Measurements from ENCODE around the gene PIP4K2C. TPM values are rescaled to one million over a fixed set of nuclear protein-coding genes. Genes with fewer than 3 reads are reported as not detected.
"Not testable (repeated sequence)": the region's sequence is repeated elsewhere in the genome, so short reads cannot be mapped to it uniquely, and the experiment has no call there.

The PIP4K2C gene
- total RNA-seq, 2 experiments from 2014 or later, result 17.8 to 20.6 TPM

DNA sequence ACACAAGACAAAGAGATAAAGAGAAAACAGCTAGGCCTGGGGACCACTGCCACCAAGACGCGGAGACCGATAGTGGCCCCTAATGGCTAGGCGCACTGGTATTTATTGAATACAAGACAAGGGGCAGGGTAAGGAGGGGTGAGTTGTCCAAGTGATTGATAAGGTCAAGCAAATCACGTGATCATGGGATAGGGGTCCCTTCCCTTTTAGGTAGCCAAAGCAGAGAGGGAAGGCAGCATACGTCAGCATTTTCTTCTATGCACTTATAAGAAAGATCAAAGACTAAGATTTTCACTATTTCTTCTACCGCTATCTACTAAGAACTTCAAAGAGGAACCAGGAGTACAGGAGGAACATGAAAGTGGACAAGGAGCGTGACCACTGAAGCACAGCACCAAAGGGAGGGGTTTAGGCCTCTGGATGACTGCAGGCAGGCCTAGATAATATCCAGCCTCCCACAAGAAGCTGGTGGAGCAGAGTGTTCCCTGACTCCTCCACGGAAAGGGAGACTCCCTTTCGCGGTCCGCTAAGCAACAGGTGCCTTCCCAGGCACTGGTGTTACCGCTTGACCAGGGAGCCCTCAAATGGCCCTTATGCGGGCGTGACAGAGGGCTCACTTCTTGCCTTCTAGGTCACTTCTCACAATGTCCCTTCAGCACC, 1.9 kb upstream of the PIP4K2C start:
- peaks cover 21% of the 10 kb centered on the region for H3K4me1 Mint-ChIP-seq (ENCODE audit: low read depth)
- H3K9me3 Mint-ChIP-seq; DNase-seq; intact Hi-C loops (cut with micrococcal nuclease); H3K27ac Mint-ChIP-seq; H3K4me3 Mint-ChIP-seq; H3K27me3 Mint-ChIP-seq; H3K36me3 Mint-ChIP-seq: not testable (repeated sequence)
- ChIA-PET CTCF (interaction anchor here (2.4 kb wide), 1 partner anchor 33 kb away, joined by 5 read pairs; no protein-coding TSS in a partner anchor), POLR2A (interaction anchor here (0.7 kb wide), 1 partner anchor 37 kb away, joined by 3 read pairs; no protein-coding TSS in a partner anchor)

DNA sequence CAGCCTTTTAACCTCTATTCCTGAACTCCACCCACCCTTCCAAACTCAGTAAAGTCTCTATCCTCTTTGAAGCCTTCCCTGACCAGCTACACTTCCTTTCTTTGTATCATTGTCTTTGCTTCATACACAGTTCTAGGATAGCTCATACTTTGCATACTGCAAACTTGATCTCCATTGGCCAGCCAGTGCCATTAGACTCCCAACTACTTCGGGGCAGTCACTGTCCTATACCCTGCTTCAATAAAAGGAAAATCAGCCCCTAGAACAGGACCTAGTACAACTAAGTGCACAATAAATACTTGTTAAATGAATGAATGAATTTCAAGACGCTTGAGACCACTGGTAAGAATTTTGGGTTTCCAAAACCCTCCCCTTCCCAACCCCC, 521 bp upstream of the PIP4K2C start:
- Mint-ChIP-seq H3K4me1 (ENCODE audit: low read depth) (peaks cover 21% of the 10 kb centered on the region), H3K36me3 (peaks cover 5% of the 10 kb centered on the region), H3K27ac (peak overlapping the region; percentile 38), H3K27me3 (no peaks in the 10 kb centered on the region), H3K4me3 (peak overlapping the region; percentile 84), H3K9me3 (no peaks in the 10 kb centered on the region)
- ChIA-PET CTCF (interaction anchor here (1.0 kb wide), 2 partner anchors 37 to 43 kb away, joined by 4 read pairs; partner anchors contain the start of gene B4GALNT1), POLR2A (interaction anchor here (0.6 to 3.1 kb wide), 5 partner anchors 10 to 103 kb away, joined by 3 to 11 read pairs (median 3); partner anchors contain the start of gene OS9)
- intact Hi-C loops (cut with micrococcal nuclease), result loop anchor here (2.0 kb wide), 3 partner anchors 14 to 44 kb away; partner anchors contain the start of genes DCTN2 and DTX3
- DNase-seq, result no peak

DNA sequence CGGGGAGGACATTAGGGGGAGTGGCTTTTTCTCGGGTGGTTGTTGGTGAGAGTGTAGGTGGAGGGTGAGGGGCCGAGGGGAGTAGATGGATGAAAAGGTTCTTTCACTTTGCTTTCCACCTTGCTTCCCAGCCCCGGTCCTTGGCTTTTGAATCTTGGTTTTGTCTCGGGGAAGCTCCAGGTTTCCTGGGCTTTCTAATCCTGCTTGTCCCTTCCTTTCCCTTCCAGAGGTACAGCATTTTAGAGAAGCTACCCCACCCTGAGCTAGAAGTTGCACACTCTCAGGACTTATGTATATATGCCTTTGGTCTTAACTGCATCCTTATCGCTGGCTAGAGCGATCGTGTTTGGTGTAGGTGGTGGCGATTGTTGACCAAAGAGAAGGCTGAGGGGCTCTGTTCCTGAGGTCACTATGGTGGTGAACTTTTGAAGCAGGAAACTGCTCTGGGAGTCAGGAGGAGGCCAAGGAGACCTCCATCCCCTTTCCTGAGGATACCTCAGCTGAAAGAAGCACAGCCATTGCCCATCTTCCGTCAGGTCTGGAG, 862 bp downstream of the PIP4K2C start:
- peak overlapping the region; percentile 70 for H3K27ac Mint-ChIP-seq
- H3K9me3 Mint-ChIP-seq, result no peaks in the 10 kb centered on the region

DNA sequence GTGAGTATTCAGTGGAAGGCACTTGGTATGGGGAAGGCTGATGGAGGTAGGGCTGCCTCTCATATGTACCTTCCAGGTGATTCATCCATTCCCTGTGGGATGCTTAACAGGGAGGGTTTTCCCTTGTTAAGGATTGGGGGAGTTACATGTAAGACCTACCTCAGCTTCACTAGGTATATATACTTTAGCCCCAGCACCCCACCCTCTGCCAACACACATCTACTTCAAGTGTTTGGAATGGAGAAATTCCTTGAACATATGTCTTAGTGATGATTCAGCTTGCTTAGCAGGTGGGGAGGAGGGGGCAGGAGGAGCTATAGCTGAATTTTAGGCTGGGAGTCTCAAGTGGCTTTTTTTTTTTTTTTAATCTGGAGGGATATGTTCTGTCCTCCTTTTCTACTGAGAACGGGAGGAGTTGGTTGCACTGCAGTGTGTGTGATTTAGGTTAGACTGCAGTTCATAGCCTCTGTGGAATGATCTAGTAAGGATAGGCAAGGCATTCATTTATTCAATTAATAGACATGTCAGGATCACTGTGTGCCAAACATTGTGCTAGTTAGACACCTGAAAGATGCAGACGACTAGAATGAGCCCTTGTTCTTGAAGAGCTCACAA, 1.7 kb downstream of the PIP4K2C start:
- intact Hi-C loops (cut with micrococcal nuclease), result no loop called here
- ChIA-PET POLR2A (interaction anchor here (3.1 kb wide), 1 partner anchor 13 kb away, joined by 11 read pairs; no protein-coding TSS in a partner anchor), CTCF (interaction anchor here (0.6 to 3.7 kb wide), 6 partner anchors 10 to 66 kb away, joined by 3 to 44 read pairs (median 4); partner anchors contain the start of genes B4GALNT1 and DCTN2)
- Mint-ChIP-seq H3K36me3 (peaks cover 10% of the 10 kb centered on the region), H3K4me1 (ENCODE audit: low read depth) (peaks cover 21% of the 10 kb centered on the region), H3K27me3 (no peaks in the 10 kb centered on the region), H3K9me3 (no peaks in the 10 kb centered on the region), H3K27ac (no peak overlapping the region), H3K4me3 (peak overlapping the region; percentile 84)
- no peak for DNase-seq

More for the DNA sequence above, 862 bp downstream of the PIP4K2C start:
- H3K4me1 Mint-ChIP-seq (ENCODE audit: low read depth), result peaks cover 21% of the 10 kb centered on the region
- peaks cover 7% of the 10 kb centered on the region for H3K36me3 Mint-ChIP-seq
- DNase-seq, result no peak
- intact Hi-C loops (cut with micrococcal nuclease), result loop anchor here (1.0 to 2.0 kb wide), 4 partner anchors 13 to 152 kb away; partner anchors contain the start of genes DCTN2 and DTX3
- POLR2A ChIA-PET, result interaction anchor here (1.0 to 3.1 kb wide), 4 partner anchors 8 to 69 kb away, joined by 3 to 11 read pairs (median 4); partner anchors contain the start of gene DCTN2
- H3K27me3 Mint-ChIP-seq, result no peaks in the 10 kb centered on the region
- H3K4me3 Mint-ChIP-seq, result peak overlapping the region; percentile 84
- CTCF ChIA-PET, result interaction anchor here (0.9 to 3.7 kb wide), 8 partner anchors 10 to 45 kb away, joined by 3 to 44 read pairs (median 3); partner anchors contain the start of genes ARHGEF25, B4GALNT1 and DCTN2

DNA sequence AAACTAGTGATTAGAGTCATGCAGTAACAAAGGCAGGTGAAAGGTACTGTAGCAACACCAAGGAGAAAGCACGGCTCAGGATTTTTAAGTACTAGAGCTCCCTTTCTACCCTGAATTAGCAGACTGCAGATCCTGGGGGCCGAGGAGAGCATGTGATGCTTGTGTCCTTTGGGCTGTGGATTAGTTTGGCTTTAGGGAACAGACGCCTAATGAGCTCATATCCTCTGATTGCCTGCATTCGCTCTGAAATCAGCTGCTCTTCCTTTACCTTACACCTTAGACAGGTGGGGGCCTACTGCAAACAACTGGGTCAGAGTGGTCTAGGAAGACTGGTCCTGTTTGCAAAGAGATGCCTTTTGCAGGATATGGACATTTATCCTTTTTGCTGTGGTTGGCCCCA, 2.2 kb downstream of the PIP4K2C start:
- H3K4me3 Mint-ChIP-seq, result no peak overlapping the region

DNA sequence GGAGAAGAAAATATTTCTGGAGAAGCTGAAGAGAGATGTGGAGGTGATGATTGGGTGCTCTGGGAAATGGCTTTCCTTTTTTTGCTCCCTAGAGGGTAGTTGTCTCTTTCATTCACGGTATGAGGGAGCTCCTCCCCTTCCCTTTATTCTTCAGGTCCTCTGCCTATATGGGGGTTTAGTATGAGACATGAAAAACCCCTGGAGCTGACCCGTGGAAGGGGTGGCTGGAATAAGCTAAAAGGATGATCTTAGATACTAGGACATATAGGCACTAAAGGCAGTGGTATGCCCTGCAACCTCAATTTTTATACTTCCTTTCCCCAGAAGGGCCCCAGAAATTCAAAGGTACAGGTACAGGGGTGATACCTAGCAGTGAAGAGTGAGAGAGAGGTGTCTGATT, 9.4 kb downstream of the PIP4K2C start:
- H3K27ac Mint-ChIP-seq, result no peak overlapping the region
- peaks cover 18% of the 10 kb centered on the region for H3K4me1 Mint-ChIP-seq (ENCODE audit: low read depth)
- intact Hi-C loops (cut with micrococcal nuclease), result no loop called here
- H3K4me3 Mint-ChIP-seq, result no peak overlapping the region
- no peaks in the 10 kb centered on the region for H3K27me3 Mint-ChIP-seq
- DNase-seq, result no peak
- no peaks in the 10 kb centered on the region for H3K9me3 Mint-ChIP-seq
- CTCF ChIA-PET, result interaction anchor here (1.4 to 2.7 kb wide), 2 partner anchors 16 to 19 kb away, joined by 4 to 19 read pairs; no protein-coding TSS in a partner anchor
- peaks cover 27% of the 10 kb centered on the region for H3K36me3 Mint-ChIP-seq
- POLR2A ChIA-PET, result interaction anchor here (1.4 kb wide), 1 partner anchor 9 kb away, joined by 4 read pairs; the partner anchor contains the start of gene PIP4K2C

More for the DNA sequence above, 2.2 kb downstream of the PIP4K2C start:
- DNase-seq, result no peak
- intact Hi-C loops (cut with micrococcal nuclease), result no loop called here
- ChIA-PET CTCF (interaction anchor here (0.6 to 3.7 kb wide), 7 partner anchors 11 to 66 kb away, joined by 3 to 44 read pairs (median 4); partner anchors contain the start of genes B4GALNT1 and DCTN2), POLR2A (interaction anchor here (0.9 to 3.1 kb wide), 2 partner anchors 11 to 12 kb away, joined by 3 to 11 read pairs; no protein-coding TSS in a partner anchor)
- H3K27me3 Mint-ChIP-seq, result no peaks in the 10 kb centered on the region
- H3K9me3 Mint-ChIP-seq, result no peaks in the 10 kb centered on the region
- H3K4me1 Mint-ChIP-seq (ENCODE audit: low read depth), result peaks cover 21% of the 10 kb centered on the region
- no peak overlapping the region for H3K27ac Mint-ChIP-seq
- peaks cover 12% of the 10 kb centered on the region for H3K36me3 Mint-ChIP-seq

DNA sequence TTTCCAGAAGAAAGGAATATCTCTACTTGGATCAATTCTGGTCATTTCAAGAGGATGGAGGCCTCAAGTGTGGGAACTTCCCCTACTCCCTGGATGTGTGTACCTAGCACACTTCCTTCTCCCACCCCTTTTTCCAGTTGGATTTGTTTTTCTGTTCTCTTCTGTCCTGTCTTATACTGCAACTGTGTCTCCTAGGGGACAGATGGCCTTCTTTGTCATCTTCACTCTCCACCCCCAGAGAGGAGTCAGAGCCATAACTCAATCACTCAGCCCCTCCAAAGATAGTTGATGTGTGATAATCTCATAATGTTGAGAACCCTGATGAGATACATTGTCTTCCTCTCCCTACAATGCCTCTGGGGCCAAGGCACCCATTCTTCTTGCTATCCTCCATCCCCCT, 11.6 kb downstream of the PIP4K2C start:
- DNase-seq, result no peak
- ChIA-PET POLR2A (interaction anchor here (0.7 to 0.9 kb wide), 2 partner anchors 9 to 332 kb away, joined by 3 read pairs; partner anchors contain the start of gene ARHGEF25), CTCF (no interaction called here)
- H3K9me3 Mint-ChIP-seq, result no peaks in the 10 kb centered on the region
- H3K36me3 Mint-ChIP-seq, result peaks cover 22% of the 10 kb centered on the region
- H3K4me1 Mint-ChIP-seq (ENCODE audit: low read depth), result peaks cover 22% of the 10 kb centered on the region
- intact Hi-C loops (cut with micrococcal nuclease), result no loop called here
- no peak overlapping the region for H3K27ac Mint-ChIP-seq
- H3K4me3 Mint-ChIP-seq, result no peak overlapping the region
- no peaks in the 10 kb centered on the region for H3K27me3 Mint-ChIP-seq

DNA sequence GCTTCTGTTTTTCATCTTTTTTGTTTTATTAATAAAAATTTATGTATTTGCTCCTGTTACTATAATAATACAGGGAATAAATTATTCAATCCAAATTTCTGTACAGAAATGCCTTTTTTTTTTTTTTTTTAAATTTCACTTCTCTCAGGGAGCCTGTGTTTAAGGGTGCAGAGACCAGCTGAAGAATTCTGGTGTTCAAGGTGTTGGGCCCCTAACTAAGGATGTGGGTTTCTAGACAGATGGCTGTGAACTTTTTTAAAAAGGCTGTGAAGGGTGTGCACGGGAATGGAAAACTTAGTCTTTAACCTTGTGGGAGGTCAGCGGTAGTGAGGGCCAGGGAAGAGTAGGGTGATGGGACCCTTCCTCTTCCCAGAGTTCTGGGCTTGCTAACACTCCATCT, 12.3 kb downstream of the PIP4K2C start:
- H3K4me1 Mint-ChIP-seq (ENCODE audit: low read depth), result peaks cover 22% of the 10 kb centered on the region
- H3K36me3 Mint-ChIP-seq, result peaks cover 21% of the 10 kb centered on the region
- intact Hi-C loops (cut with micrococcal nuclease), result no loop called here
- ChIA-PET CTCF (interaction anchor here (1.5 kb wide), 1 partner anchor 20 kb away, joined by 4 read pairs; no protein-coding TSS in a partner anchor), POLR2A (interaction anchor here (0.6 to 1.3 kb wide), 5 partner anchors 8 to 333 kb away, joined by 3 read pairs; partner anchors contain the start of gene ARHGEF25)
- DNase-seq, result no peak
- no peak overlapping the region for H3K27ac Mint-ChIP-seq
- H3K27me3 Mint-ChIP-seq, result no peaks in the 10 kb centered on the region
- peak overlapping the region; percentile 74 for H3K4me3 Mint-ChIP-seq
- H3K9me3 Mint-ChIP-seq, result no peaks in the 10 kb centered on the region

DNA sequence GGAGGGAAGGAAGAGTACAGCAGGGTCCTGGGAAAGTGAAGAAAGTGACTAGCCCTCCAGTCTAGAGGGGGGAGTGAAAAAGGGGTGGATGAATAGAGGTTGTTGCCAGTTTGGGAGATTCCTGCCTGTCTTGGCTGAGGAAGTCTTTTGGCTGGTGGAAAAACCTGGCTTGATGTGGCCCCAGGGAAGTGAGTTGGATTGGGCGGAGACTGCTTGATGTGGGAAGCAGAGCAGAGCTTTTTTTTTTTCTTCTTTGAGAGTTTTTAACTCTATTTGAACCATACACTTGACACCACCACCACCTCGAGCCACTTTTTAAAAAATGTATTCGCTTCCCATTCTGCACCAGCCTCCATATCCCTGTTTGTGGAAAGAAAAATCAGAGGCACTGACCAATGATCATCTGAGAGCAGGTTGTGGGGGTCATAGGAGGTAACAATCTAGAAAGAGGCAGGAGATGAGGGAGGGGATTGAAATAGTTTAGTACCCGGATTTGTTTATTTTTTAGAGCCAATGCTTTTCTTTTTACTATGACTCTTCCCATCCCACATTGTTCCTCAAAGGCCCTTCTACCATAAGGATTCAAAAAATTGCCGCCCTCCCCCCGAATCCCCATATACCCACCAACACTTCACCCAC, 12.9 kb downstream of the PIP4K2C start:
- peaks cover 19% of the 10 kb centered on the region for H3K36me3 Mint-ChIP-seq
- peaks cover 22% of the 10 kb centered on the region for H3K4me1 Mint-ChIP-seq (ENCODE audit: low read depth)
- no peaks in the 10 kb centered on the region for H3K27me3 Mint-ChIP-seq
- no peak for DNase-seq
- ChIA-PET POLR2A (interaction anchor here (0.6 to 1.3 kb wide), 4 partner anchors 10 to 148 kb away, joined by 3 read pairs; partner anchors contain the start of gene CDK4), CTCF (interaction anchor here (1.5 kb wide), 1 partner anchor 21 kb away, joined by 4 read pairs; no protein-coding TSS in a partner anchor)
- H3K4me3 Mint-ChIP-seq, result peak overlapping the region; percentile 74
- peak overlapping the region; percentile 49 for H3K27ac Mint-ChIP-seq
- intact Hi-C loops (cut with micrococcal nuclease), result loop anchor here (2.0 kb wide), 1 partner anchor 13 kb away; the partner anchor contains the start of gene PIP4K2C
- H3K9me3 Mint-ChIP-seq, result no peaks in the 10 kb centered on the region

DNA sequence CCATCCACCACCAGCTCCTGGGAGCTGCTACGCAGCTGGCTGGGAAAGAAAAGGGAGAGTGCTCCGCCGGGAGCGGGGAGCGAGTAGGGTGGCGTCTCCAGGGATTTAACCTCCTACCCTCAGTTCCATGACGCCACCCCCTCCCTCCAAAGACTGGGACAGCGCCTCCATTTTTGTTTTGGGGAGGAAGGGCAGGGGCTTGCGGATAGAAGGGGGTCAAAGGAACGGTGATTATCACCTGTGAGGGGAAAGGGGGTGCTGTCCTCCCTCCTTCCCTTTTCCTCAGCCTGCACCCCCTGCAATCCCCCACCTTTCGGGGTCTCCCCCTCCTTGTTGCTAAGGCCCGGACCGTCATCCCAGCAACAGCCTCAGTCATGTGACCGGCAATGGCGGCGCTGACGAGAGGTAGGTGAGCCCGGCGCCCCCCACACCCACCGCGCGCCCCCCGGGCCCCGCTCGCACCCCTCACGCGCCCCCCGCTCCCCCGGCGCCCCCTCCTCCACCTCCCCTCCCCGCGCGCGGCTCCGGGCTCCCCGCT, 13.5 kb downstream of the PIP4K2C start, which contains the start of gene DTX3:
Gene DTX3 (plus strand): TSS at position 371 of the 538 bp plus-strand sequence. CDS start 1,694 bp downstream, outside the sequence.
- Mint-ChIP-seq H3K4me1 (ENCODE audit: low read depth) (peaks cover 22% of the 10 kb centered on the region), H3K4me3 (peak within 1 kb of the TSS; percentile 74), H3K27me3 (no peaks in the 10 kb centered on the region), H3K27ac (peak within 1 kb of the TSS; percentile 68), H3K9me3 (no peaks in the 10 kb centered on the region), H3K36me3 (peaks cover 14% of the 10 kb centered on the region)
- CTCF ChIA-PET, result interaction anchor here (1.5 to 3.6 kb wide), 2 partner anchors 21 kb away, joined by 4 to 26 read pairs; no protein-coding TSS in a partner anchor
- POLR2A ChIA-PET, result interaction anchor here (0.9 to 1.3 kb wide), 2 partner anchors 11 to 147 kb away, joined by 3 read pairs; partner anchors contain the start of gene CDK4
- intact Hi-C loops (cut with micrococcal nuclease), result loop anchor here (2.0 kb wide), 1 partner anchor 14 kb away; the partner anchor contains the start of gene PIP4K2C
- DNase-seq, result peak; percentile 64

Data from activated CD4-positive, alpha-beta memory T cell treated with anti-CD3 and anti-CD28 coated beads for 36 hours (primary cell).